Cardiac fibroblast (primary cell): ENCODE measurements around the gene HIF1A.
A peak's percentile ranks its signal among the peaks of the same experiment; 100 is the strongest.

Experiments
- DNase-seq, 2 donors: peaks; one replicate each; pipeline versions ENCODE4 v3.0.0 to v3.0.0-alpha.2; 2010; ENCODE audit warnings: low read depth in 2 of 2
- H3K4me3 ChIP-seq, 2 donors: replicated peaks in 1 of 2; 1 replicate in 1 of 2; 2 replicates in 1 of 2; pipeline ENCODE4 v1.5.1; 2011; ENCODE audit warnings: low read depth in 2 of 2, low read length in 2 of 2, mild to moderate bottlenecking in 2 of 2, moderate library complexity in 1 of 2
- TF ChIP-seq, protein P1 (sequence below): IDR thresholded peaks from one replicate; pipeline ENCODE4 v1.5.1; 2011; ENCODE audit warnings: low read depth, mild to moderate bottlenecking, low read length, inconsistent platforms

Gene HIF1A

DNA sequence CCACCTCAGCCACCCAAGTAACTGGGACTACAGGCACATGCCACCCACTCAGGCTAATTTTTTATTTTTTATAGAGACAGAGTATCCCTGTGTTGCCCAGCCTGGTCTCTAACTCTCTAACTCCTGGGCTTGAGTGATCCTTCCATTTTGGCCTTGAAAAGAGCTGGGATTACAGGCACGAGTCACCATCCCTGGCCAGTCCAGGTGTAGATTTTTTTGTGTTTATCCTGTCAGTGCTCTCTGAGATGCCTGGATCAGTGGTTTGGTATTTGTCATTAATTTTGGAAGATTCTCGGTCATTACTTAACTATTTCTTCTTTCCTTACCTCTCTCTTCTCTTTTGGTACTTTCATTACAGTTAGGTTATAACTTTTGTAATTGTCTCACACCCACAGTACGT is 5.3 kb upstream of the HIF1A start:
- no peak overlapping the region for H3K4me3 ChIP-seq
- DNase-seq = no peak
- TF ChIP-seq, protein P1, sequence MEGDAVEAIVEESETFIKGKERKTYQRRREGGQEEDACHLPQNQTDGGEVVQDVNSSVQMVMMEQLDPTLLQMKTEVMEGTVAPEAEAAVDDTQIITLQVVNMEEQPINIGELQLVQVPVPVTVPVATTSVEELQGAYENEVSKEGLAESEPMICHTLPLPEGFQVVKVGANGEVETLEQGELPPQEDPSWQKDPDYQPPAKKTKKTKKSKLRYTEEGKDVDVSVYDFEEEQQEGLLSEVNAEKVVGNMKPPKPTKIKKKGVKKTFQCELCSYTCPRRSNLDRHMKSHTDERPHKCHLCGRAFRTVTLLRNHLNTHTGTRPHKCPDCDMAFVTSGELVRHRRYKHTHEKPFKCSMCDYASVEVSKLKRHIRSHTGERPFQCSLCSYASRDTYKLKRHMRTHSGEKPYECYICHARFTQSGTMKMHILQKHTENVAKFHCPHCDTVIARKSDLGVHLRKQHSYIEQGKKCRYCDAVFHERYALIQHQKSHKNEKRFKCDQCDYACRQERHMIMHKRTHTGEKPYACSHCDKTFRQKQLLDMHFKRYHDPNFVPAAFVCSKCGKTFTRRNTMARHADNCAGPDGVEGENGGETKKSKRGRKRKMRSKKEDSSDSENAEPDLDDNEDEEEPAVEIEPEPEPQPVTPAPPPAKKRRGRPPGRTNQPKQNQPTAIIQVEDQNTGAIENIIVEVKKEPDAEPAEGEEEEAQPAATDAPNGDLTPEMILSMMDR = no peak

DNA sequence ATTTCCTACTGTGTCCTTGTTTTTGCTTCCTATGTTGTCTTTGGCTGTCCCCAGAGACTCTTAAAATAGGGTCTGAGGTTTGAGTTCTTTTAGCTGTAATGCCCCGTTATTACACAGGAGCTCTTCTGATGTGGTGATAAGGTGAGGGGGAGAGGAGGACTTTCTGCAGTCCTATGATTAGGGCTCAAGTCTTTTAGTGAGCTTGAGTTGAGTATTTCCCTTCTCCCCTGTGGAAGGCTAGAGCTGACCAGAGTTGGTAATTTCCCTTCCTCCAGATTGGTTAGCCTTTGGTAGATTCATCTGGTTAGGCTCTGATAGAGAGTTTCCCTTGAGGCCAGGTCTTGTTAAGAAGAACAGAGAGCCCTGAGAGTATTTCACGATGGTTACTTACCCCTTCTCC is 4.3 kb upstream of the HIF1A start:
- peak; percentile 28 to 55 for DNase-seq
- TF ChIP-seq, protein P1 = no peak
- H3K4me3 ChIP-seq = no peak overlapping the region

DNA sequence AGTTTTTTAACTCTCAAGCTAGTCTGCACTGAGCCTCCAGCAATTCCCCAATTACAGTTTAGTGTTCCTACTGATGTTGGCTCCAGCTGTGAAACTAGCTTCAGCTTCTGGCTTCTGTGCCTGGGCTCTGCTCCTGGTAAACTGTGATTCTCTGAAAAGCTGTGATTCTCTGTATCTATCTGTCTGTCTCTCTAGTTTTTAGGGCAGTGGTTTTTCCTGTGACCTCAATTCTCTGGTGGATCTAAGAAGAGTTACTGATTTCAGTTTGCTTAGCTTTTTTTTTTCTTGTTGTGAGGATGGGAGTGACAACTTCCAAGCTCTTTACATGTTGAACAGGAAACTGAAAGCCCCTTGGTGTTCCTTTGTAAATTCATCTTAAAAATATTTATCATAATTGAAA is 3.8 kb upstream of the HIF1A start:
- H3K4me3 ChIP-seq = no peak overlapping the region
- peak in 1 of 2 donors; percentile 35 for DNase-seq
- TF ChIP-seq, protein P1 = no peak

DNA sequence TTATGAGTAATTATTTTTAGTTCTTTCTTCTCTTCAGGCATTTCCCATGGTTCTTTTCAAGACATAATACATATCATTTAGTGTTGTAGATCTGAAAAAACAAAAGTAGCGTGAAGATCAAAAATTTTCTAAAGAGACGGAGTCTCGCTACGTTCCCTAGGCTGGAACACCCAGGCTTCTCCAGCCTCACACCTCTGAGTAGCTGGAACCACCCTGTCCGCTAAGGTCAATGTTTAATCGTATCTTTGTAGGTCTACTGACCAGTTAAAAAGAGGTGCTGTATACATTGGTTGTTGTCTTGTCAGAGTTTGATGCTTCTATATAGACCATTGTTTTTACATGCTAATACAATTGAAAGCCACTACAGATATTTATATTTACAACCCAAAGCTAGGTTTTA is 1.3 kb upstream of the HIF1A start:
- no peak for DNase-seq
- H3K4me3 ChIP-seq = no peak overlapping the region
- TF ChIP-seq, protein P1 = no peak

DNA sequence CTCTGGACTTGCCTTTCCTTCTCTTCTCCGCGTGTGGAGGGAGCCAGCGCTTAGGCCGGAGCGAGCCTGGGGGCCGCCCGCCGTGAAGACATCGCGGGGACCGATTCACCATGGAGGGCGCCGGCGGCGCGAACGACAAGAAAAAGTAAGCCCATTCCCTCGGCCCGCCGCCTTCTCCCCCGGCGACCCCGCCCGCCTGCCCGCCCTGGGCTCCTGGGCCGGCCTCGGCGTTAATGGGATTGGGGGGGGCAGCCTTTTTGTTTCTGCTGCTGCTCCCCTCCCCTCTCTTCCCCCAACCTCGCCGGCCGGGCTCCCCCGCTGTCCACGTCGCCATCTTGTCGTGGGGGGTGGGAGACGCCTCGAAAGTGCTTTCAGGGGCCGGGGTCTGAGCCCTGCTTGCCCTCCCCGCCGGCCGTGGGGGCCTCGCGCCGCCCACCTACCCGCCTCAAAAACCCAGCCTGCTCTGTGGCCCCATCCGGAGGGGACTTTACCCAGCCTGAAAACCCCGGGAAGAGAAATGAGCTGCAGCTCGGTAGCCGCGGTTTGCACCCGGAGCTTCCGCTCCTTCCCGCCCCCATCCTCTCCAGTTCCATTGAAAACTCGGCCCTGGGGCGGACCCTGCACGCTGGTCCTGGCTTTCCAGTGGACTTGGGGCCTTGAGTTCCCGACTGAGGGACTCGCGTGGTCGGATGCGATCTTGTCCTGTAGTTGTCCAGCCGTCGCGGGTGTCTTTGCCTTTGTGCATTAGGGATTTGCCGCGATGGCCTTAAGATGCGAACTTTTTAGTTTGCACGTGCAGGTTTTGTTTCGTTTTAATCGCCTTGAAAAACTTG is 598 bp downstream of the HIF1A start:
- TF ChIP-seq, protein P1 = no peak
- H3K4me3 ChIP-seq = peak overlapping the region; percentile 82
- DNase-seq = peak; percentile 74 to 82

DNA sequence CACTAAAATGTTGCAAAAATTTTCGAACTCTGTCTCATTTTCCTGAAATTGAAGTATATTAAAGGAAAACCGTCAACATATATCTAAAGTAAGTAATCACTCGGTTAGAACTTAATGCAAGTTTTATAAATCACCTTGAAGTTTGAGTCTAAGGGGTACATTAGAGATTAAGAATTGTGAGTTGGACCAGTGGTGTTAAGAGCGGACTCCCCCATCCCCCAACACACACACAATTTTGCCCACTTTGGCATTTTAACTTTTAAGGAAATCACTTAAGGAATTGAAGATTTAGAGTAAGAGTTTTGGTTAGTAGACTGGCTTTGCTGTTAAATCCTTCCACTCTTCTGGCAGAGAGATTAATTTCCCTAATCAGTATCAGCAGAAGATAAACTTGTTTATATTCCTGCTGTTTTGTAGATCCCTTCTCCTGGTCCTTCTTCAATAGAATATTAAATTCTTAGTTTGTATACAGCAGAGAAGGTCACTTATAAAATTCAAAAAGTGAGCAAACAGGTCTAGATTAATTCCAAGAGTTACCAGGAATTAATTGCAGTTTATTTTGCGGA is 1.5 kb downstream of the HIF1A start:
- peak; percentile 67 to 73 for DNase-seq
- peak overlapping the region; percentile 82 for H3K4me3 ChIP-seq
- TF ChIP-seq, protein P1 = no peak
